Astrocyte (in vitro differentiated cells and primary cell): ENCODE data around the gene DPF3. TPM values are rescaled to one million over a fixed set of nuclear protein-coding genes. Genes with fewer than 3 reads are reported as not detected.

Experiments
- DNase-seq: peaks from one replicate; pipeline ENCODE4 v3.0.0-alpha.2; 2010; ENCODE audit warnings: low read depth
- FAIRE-seq: peaks from 2 replicates; lab custom pipeline; 2011; peaks lifted over from hg19 to GRCh38; lab: Jason Lieb, UNC
- H2AFZ ChIP-seq: 2 replicates; pipeline ENCODE4 v1.6.0; 2012; ENCODE audit warnings: low read depth, low read length, inconsistent platforms
- H3K27ac ChIP-seq: 2 replicates; pipeline ENCODE4 v1.5.1; 2011; ENCODE audit warnings: low read depth, low read length, inconsistent platforms
- H3K27me3 ChIP-seq: 2 replicates; pipeline ENCODE4 v1.6.0; 2011; ENCODE audit warnings: low read length, inconsistent platforms; ENCODE audit not compliant: insufficient read depth
- H3K36me3 ChIP-seq: 2 replicates; pipeline ENCODE4 v1.5.1; 2011; ENCODE audit warnings: low read length, inconsistent platforms; ENCODE audit not compliant: insufficient read depth
- H3K4me1 ChIP-seq: 2 replicates; pipeline ENCODE4 v1.5.1; 2011; ENCODE audit warnings: low read length, inconsistent platforms; ENCODE audit not compliant: insufficient read depth
- H3K4me2 ChIP-seq: 2 replicates; pipeline ENCODE4 v1.6.0; 2012; ENCODE audit warnings: low read length, inconsistent platforms
- H3K4me3 ChIP-seq: 2 replicates; pipeline ENCODE4 v1.5.1; 2011; ENCODE audit warnings: low read depth, mild to moderate bottlenecking, low read length, inconsistent platforms; ENCODE audit not compliant: insufficient read depth
- H3K79me2 ChIP-seq: 2 replicates; pipeline ENCODE4 v1.6.0; 2012; ENCODE audit warnings: mild to moderate bottlenecking, low read length, inconsistent platforms; ENCODE audit not compliant: insufficient read depth
- H3K9ac ChIP-seq: 2 replicates; pipeline ENCODE4 v1.6.0; 2012; ENCODE audit warnings: mild to moderate bottlenecking, low read length, inconsistent platforms
- H3K9me3 ChIP-seq: 2 replicates; pipeline ENCODE4 v1.5.1; 2012; ENCODE audit warnings: low read depth, mild to moderate bottlenecking, low read length, inconsistent platforms; ENCODE audit not compliant: insufficient read depth
- H4K20me1 ChIP-seq: 2 replicates; pipeline ENCODE4 v1.6.0; 2012; ENCODE audit warnings: low read length, inconsistent platforms; ENCODE audit not compliant: insufficient read depth
- H3K27ac Mint-ChIP-seq: one replicate; pipeline ENCODE4 v1.8.0; 2021; ENCODE audit warnings: mild to moderate bottlenecking, mixed read lengths; ENCODE audit not compliant: unreplicated experiment
- H3K27me3 Mint-ChIP-seq: one replicate; pipeline ENCODE4 v1.8.0; 2021; ENCODE audit warnings: low read depth, mixed read lengths; ENCODE audit not compliant: unreplicated experiment
- H3K36me3 Mint-ChIP-seq: one replicate; pipeline ENCODE4 v1.8.0; 2021; ENCODE audit warnings: low read depth, mixed read lengths; ENCODE audit not compliant: unreplicated experiment
- H3K4me1 Mint-ChIP-seq: one replicate; pipeline ENCODE4 v1.8.0; 2021; ENCODE audit warnings: low read depth, mixed read lengths; ENCODE audit not compliant: unreplicated experiment
- H3K4me3 Mint-ChIP-seq: one replicate; pipeline ENCODE4 v1.8.0; 2021; ENCODE audit warnings: mild to moderate bottlenecking, moderate library complexity, mixed read lengths; ENCODE audit not compliant: unreplicated experiment
- H3K9me3 Mint-ChIP-seq: one replicate; pipeline ENCODE4 v1.8.0; 2021; ENCODE audit warnings: mild to moderate bottlenecking, mixed read lengths; ENCODE audit not compliant: unreplicated experiment
- CTCF ChIP-seq: IDR thresholded peaks from 2 replicates; pipeline ENCODE4 v1.5.1; 2011; ENCODE audit warnings: low read depth, mild to moderate bottlenecking, inconsistent platforms, low read length, moderate library complexity; ENCODE audit not compliant: insufficient read depth
- EZH2 ChIP-seq: IDR thresholded peaks from 2 replicates; pipeline ENCODE4 v1.6.1; 2012; ENCODE audit warnings: mild to moderate bottlenecking, low read length, inconsistent platforms; ENCODE audit not compliant: insufficient read depth
- total RNA-seq: library from RNA; stranded (reverse); gene quantifications from 2 replicates; pipeline ENCODE4 v1.2.1, GENCODE V29; 2021

Gene DPF3
- total RNA-seq, 1 donor from 2014 or later, result 2.4 TPM

GRCh38 chr14:72608391-72609204, 285.3 kb downstream of the DPF3 start:
- DNase-seq (peak; percentile 97), FAIRE-seq (peak; percentile 98)
- H3K4me1 ChIP-seq, result peaks cover 46% of the 10 kb centered on the region
- H3K36me3 Mint-ChIP-seq, result no peaks in the 10 kb centered on the region
- H3K4me1 Mint-ChIP-seq, result peaks cover 32% of the 10 kb centered on the region
- peak overlapping the region; percentile 4 for H3K4me3 Mint-ChIP-seq
- H4K20me1 ChIP-seq, result no peaks in the 10 kb centered on the region
- TF ChIP-seq EZH2 (no peak), CTCF (no peak)
- peak overlapping the region; percentile 35 for H2AFZ ChIP-seq
- peak overlapping the region; percentile 82 for H3K4me2 ChIP-seq
- no peaks in the 10 kb centered on the region for H3K79me2 ChIP-seq
- H3K27me3 ChIP-seq, result no peaks in the 10 kb centered on the region
- no peaks in the 10 kb centered on the region for H3K27me3 Mint-ChIP-seq
- no peaks in the 10 kb centered on the region for H3K36me3 ChIP-seq
- no peaks in the 10 kb centered on the region for H3K9me3 ChIP-seq
- peak overlapping the region; percentile 5 for H3K4me3 ChIP-seq
- H3K27ac Mint-ChIP-seq, result peak overlapping the region; percentile 90
- peak overlapping the region; percentile 98 for H3K27ac ChIP-seq
- peak overlapping the region; percentile 79 for H3K9ac ChIP-seq
- peaks cover 1% of the 10 kb centered on the region for H3K9me3 Mint-ChIP-seq

- Mint-ChIP-seq H3K36me3 (no peaks in the 10 kb centered on the region), H3K27me3 (no peaks in the 10 kb centered on the region), H3K4me1 (peaks cover 37% of the 10 kb centered on the region), H3K27ac (peak overlapping the region; percentile 90), H3K9me3 (peaks cover 1% of the 10 kb centered on the region), H3K4me3 (no peak overlapping the region)
- H3K27me3 ChIP-seq, result no peaks in the 10 kb centered on the region
- H2AFZ ChIP-seq, result no peak overlapping the region
- no peak overlapping the region for H3K4me3 ChIP-seq
- peak overlapping the region; percentile 79 for H3K9ac ChIP-seq
- peaks cover 50% of the 10 kb centered on the region for H3K4me1 ChIP-seq
- H3K36me3 ChIP-seq, result no peaks in the 10 kb centered on the region
- FAIRE-seq (no peak), DNase-seq (peak; percentile 55)
- no peak for TF ChIP-seq EZH2
- no peak for TF ChIP-seq CTCF
- H3K79me2 ChIP-seq, result no peaks in the 10 kb centered on the region
- no peaks in the 10 kb centered on the region for H4K20me1 ChIP-seq
- peak overlapping the region; percentile 98 for H3K27ac ChIP-seq
- H3K4me2 ChIP-seq, result peak overlapping the region; percentile 82
- no peaks in the 10 kb centered on the region for H3K9me3 ChIP-seq
Measured at GRCh38 chr14:72607386-72608130, 286.3 kb downstream of the DPF3 start.
